Activated T-helper 2 cell treated with anti-CD3 and anti-CD28 coated beads, Interferon-gamma antibody, Interleukin-2, Interleukin-4, amounts not matched to agents 10 μg/mL and 5 μg/mL and 100 μg/mL, durations not matched to agents 14 hours and 24 hours and 36 hours (primary cell): ENCODE measurements around the gene CTPS2. TPM values are rescaled to one million over a fixed set of nuclear protein-coding genes. Genes with fewer than 3 reads are reported as not detected.
"Not testable (repeated sequence)": the region's sequence is repeated elsewhere in the genome, so short reads cannot be mapped to it uniquely, and the experiment has no call there.

Source experiments
- DNase-seq: peaks from one replicate; pipeline ENCODE4 v3.0.0; 2021; ENCODE audit warnings: low spot score
- H3K27ac Mint-ChIP-seq: one replicate; pipeline ENCODE4 v1.8.0; 2021; ENCODE audit warnings: mixed read lengths
- H3K27me3 Mint-ChIP-seq: one replicate; pipeline ENCODE4 v1.8.0; 2021; ENCODE audit warnings: low read depth, mixed read lengths
- H3K36me3 Mint-ChIP-seq: one replicate; pipeline ENCODE4 v1.8.0; 2021; ENCODE audit warnings: low read depth, mixed read lengths
- H3K4me1 Mint-ChIP-seq: one replicate; pipeline ENCODE4 v1.8.0; 2021; ENCODE audit warnings: low read depth, mixed read lengths
- H3K4me3 Mint-ChIP-seq: one replicate; pipeline ENCODE4 v1.8.0; 2021; ENCODE audit warnings: low read depth, mild to moderate bottlenecking, moderate library complexity, mixed read lengths
- H3K9me3 Mint-ChIP-seq: one replicate; pipeline ENCODE4 v1.8.0; 2021; ENCODE audit warnings: mixed read lengths
- intact Hi-C: fragments of 100-400 bp; cut with micrococcal nuclease; formaldehyde crosslinking; loops from one replicate; pipeline ENCODE4 v1.15.1; 2023
- total RNA-seq: library from RNA; stranded (reverse); gene quantifications from 2 replicates; pipeline ENCODE4 v1.2.3, GENCODE V29; 2022

Gene CTPS2
- total RNA-seq = 7.7 and 9.3 TPM in 2 replicates

GRCh38 chrX:16712548-16713155 lies at the start of gene CTPS2:
TSS of gene CTPS2 (minus strand) at chrX:16712669. CDS start at chrX:16702902, 9,767 bp downstream.
- H3K4me3 Mint-ChIP-seq = peak within 1 kb of the TSS; percentile 84
- no peaks in the 10 kb centered on the region for H3K9me3 Mint-ChIP-seq
- H3K27ac Mint-ChIP-seq = peak within 1 kb of the TSS; percentile 78
- intact Hi-C loops = loop anchor here (10.0 kb wide), 2 partner anchors 142 to 958 kb away; no protein-coding TSS in a partner anchor
- peaks cover 12% of the 10 kb centered on the region for H3K4me1 Mint-ChIP-seq
- peak; percentile 38 for DNase-seq
- peaks cover 7% of the 10 kb centered on the region for H3K36me3 Mint-ChIP-seq
- H3K27me3 Mint-ChIP-seq = no peaks in the 10 kb centered on the region

- H3K4me3 Mint-ChIP-seq, H3K9me3 Mint-ChIP-seq, H3K27me3 Mint-ChIP-seq, H3K36me3 Mint-ChIP-seq, DNase-seq, intact Hi-C loops, H3K27ac Mint-ChIP-seq, H3K4me1 Mint-ChIP-seq: not testable (repeated sequence)
These were observed 49.0 kb upstream of the CTPS2 start for GRCh38 chrX:16761500-16761899.

GRCh38 chrX:16756724-16757123 lies 44.3 kb upstream of the CTPS2 start:
- no peaks in the 10 kb centered on the region for H3K9me3 Mint-ChIP-seq
- no peak overlapping the region for H3K27ac Mint-ChIP-seq
- no peak overlapping the region for H3K4me3 Mint-ChIP-seq

GRCh38 chrX:16754019-16754418 lies 41.5 kb upstream of the CTPS2 start:
- Mint-ChIP-seq H3K27ac (no peak overlapping the region), H3K4me1 (no peaks in the 10 kb centered on the region), H3K4me3 (no peak overlapping the region), H3K27me3 (no peaks in the 10 kb centered on the region), H3K9me3 (no peaks in the 10 kb centered on the region), H3K36me3 (peaks cover 42% of the 10 kb centered on the region)
- no peak for DNase-seq
- intact Hi-C loops = no loop called here

More at GRCh38 chrX:16756724-16757123, 44.3 kb upstream of the CTPS2 start:
- DNase-seq = no peak
- peaks cover 34% of the 10 kb centered on the region for H3K36me3 Mint-ChIP-seq
- H3K27me3 Mint-ChIP-seq = no peaks in the 10 kb centered on the region
- H3K4me1 Mint-ChIP-seq = no peaks in the 10 kb centered on the region
- intact Hi-C loops = no loop called here

- no peaks in the 10 kb centered on the region for H3K4me1 Mint-ChIP-seq
- no peaks in the 10 kb centered on the region for H3K9me3 Mint-ChIP-seq
- intact Hi-C loops = no loop called here
- H3K4me3 Mint-ChIP-seq = no peak overlapping the region
- no peak for DNase-seq
- no peaks in the 10 kb centered on the region for H3K27me3 Mint-ChIP-seq
- peaks cover 37% of the 10 kb centered on the region for H3K36me3 Mint-ChIP-seq
- no peak overlapping the region for H3K27ac Mint-ChIP-seq
These were observed 37.7 kb upstream of the CTPS2 start for GRCh38 chrX:16750136-16750535.

- intact Hi-C loops = no loop called here
- Mint-ChIP-seq H3K4me1 (no peaks in the 10 kb centered on the region), H3K27me3 (no peaks in the 10 kb centered on the region), H3K9me3 (no peaks in the 10 kb centered on the region), H3K36me3 (peaks cover 31% of the 10 kb centered on the region), H3K4me3 (no peak overlapping the region), H3K27ac (no peak overlapping the region)
- no peak for DNase-seq
These were observed 36.0 kb upstream of the CTPS2 start for GRCh38 chrX:16748425-16748824.

GRCh38 chrX:16745659-16746058 lies 33.2 kb upstream of the CTPS2 start:
- no peak overlapping the region for H3K4me3 Mint-ChIP-seq
- H3K4me1 Mint-ChIP-seq = no peaks in the 10 kb centered on the region
- DNase-seq = no peak
- H3K27ac Mint-ChIP-seq = no peak overlapping the region
- H3K27me3 Mint-ChIP-seq = no peaks in the 10 kb centered on the region
- H3K9me3 Mint-ChIP-seq = no peaks in the 10 kb centered on the region
- intact Hi-C loops = no loop called here
- H3K36me3 Mint-ChIP-seq = peaks cover 30% of the 10 kb centered on the region

GRCh38 chrX:16745102-16745501 lies 32.6 kb upstream of the CTPS2 start:
- DNase-seq = no peak
- peaks cover 26% of the 10 kb centered on the region for H3K36me3 Mint-ChIP-seq
- no peak overlapping the region for H3K4me3 Mint-ChIP-seq
- H3K9me3 Mint-ChIP-seq = no peaks in the 10 kb centered on the region
- no peaks in the 10 kb centered on the region for H3K4me1 Mint-ChIP-seq
- intact Hi-C loops = no loop called here
- H3K27ac Mint-ChIP-seq = no peak overlapping the region
- H3K27me3 Mint-ChIP-seq = no peaks in the 10 kb centered on the region

- H3K9me3 Mint-ChIP-seq = no peaks in the 10 kb centered on the region
- intact Hi-C loops = no loop called here
- no peak overlapping the region for H3K27ac Mint-ChIP-seq
- DNase-seq = no peak
- H3K4me1 Mint-ChIP-seq = no peaks in the 10 kb centered on the region
- peaks cover 21% of the 10 kb centered on the region for H3K36me3 Mint-ChIP-seq
- no peaks in the 10 kb centered on the region for H3K27me3 Mint-ChIP-seq
- H3K4me3 Mint-ChIP-seq = no peak overlapping the region
These were observed 31.3 kb upstream of the CTPS2 start for GRCh38 chrX:16743604-16744325.

- H3K27ac Mint-ChIP-seq = no peak overlapping the region
- no peaks in the 10 kb centered on the region for H3K27me3 Mint-ChIP-seq
- DNase-seq = no peak
- no peaks in the 10 kb centered on the region for H3K4me1 Mint-ChIP-seq
- no peaks in the 10 kb centered on the region for H3K9me3 Mint-ChIP-seq
- intact Hi-C loops = no loop called here
- peaks cover 29% of the 10 kb centered on the region for H3K36me3 Mint-ChIP-seq
- no peak overlapping the region for H3K4me3 Mint-ChIP-seq
These were observed 27.1 kb upstream of the CTPS2 start for GRCh38 chrX:16739574-16739973.

- H3K27ac Mint-ChIP-seq = no peak overlapping the region
- DNase-seq = no peak
- peaks cover 20% of the 10 kb centered on the region for H3K36me3 Mint-ChIP-seq
- H3K4me1 Mint-ChIP-seq = peaks cover 6% of the 10 kb centered on the region
- H3K27me3 Mint-ChIP-seq = no peaks in the 10 kb centered on the region
- no peaks in the 10 kb centered on the region for H3K9me3 Mint-ChIP-seq
- H3K4me3 Mint-ChIP-seq = no peak overlapping the region
- intact Hi-C loops = no loop called here
These were observed 24.6 kb upstream of the CTPS2 start for GRCh38 chrX:16737024-16737423.

GRCh38 chrX:16733013-16733412 lies 20.5 kb upstream of the CTPS2 start:
- intact Hi-C loops = no loop called here
- DNase-seq = no peak
- peaks cover 14% of the 10 kb centered on the region for H3K36me3 Mint-ChIP-seq
- H3K9me3 Mint-ChIP-seq = no peaks in the 10 kb centered on the region
- H3K27ac Mint-ChIP-seq = no peak overlapping the region
- H3K4me3 Mint-ChIP-seq = no peak overlapping the region
- peaks cover 6% of the 10 kb centered on the region for H3K4me1 Mint-ChIP-seq
- no peaks in the 10 kb centered on the region for H3K27me3 Mint-ChIP-seq

- intact Hi-C loops = no loop called here
- no peak for DNase-seq
- H3K27me3 Mint-ChIP-seq = no peaks in the 10 kb centered on the region
- H3K27ac Mint-ChIP-seq = no peak overlapping the region
- no peak overlapping the region for H3K4me3 Mint-ChIP-seq
- peaks cover 17% of the 10 kb centered on the region for H3K36me3 Mint-ChIP-seq
- H3K9me3 Mint-ChIP-seq = no peaks in the 10 kb centered on the region
- peaks cover 8% of the 10 kb centered on the region for H3K4me1 Mint-ChIP-seq
These were observed 18.0 kb upstream of the CTPS2 start for GRCh38 chrX:16730450-16730849.
